Measurements from ENCODE around the gene KRTAP5-8. TPM values are rescaled to one million over a fixed set of nuclear protein-coding genes. Genes with fewer than 3 reads are reported as not detected.
"Not testable (repeated sequence)": the region's sequence is repeated elsewhere in the genome, so short reads cannot be mapped to it uniquely, and the experiment has no call there.

KRTAP5-8 gene
- total RNA-seq, 1 experiment from 2014 or later, result not detected

- intact Hi-C loops (cut with micrococcal nuclease; ENCODE audit: unreplicated experiment), result no loop called here
- no peaks in the 10 kb centered on the region for H3K27me3 ChIP-seq (replicated peaks; ENCODE audit: control insufficient read depth, insufficient read depth, low read length)
- H3K4me3 ChIP-seq (ENCODE audit: low read depth, low read length), result no peak overlapping the region
- Mint-ChIP-seq H3K36me3 (ENCODE audit: insufficient read depth, unreplicated experiment) (no peaks in the 10 kb centered on the region), H3K27ac (ENCODE audit: unreplicated experiment) (no peak overlapping the region), H3K27me3 (ENCODE audit: insufficient read depth, unreplicated experiment) (no peaks in the 10 kb centered on the region), H3K4me3 (ENCODE audit: unreplicated experiment) (no peak overlapping the region), H3K9me3 (ENCODE audit: unreplicated experiment) (peaks cover 10% of the 10 kb centered on the region), H3K4me1 (ENCODE audit: low read depth, unreplicated experiment) (peaks cover 22% of the 10 kb centered on the region)
- no peaks in the 10 kb centered on the region for H3K36me3 ChIP-seq (ENCODE audit: control insufficient read depth, insufficient read depth, low read length)
- no peak for TF ChIP-seq CTCF (IDR thresholded peaks at IDR 0.05; ENCODE audit: insufficient read depth in 1 of 2, low read depth in 1 of 2, low read length in 1 of 2, severe bottlenecking in 1 of 2, unreplicated experiment in 1 of 2)
- H3K9me3 ChIP-seq, result no peaks in the 10 kb centered on the region
- BruUV-seq (replicated peaks), result no TSS peak
- H3K4me1 ChIP-seq, result peaks cover 10% of the 10 kb centered on the region
- CTCF ChIA-PET, result no interaction called here
- POLR2A ChIA-PET, result no interaction called here
- DNase-seq, result no peak
Observed at GRCh38 chr11:71539017-71539416, 1.2 kb downstream of the KRTAP5-8 start.

- POLR2A ChIA-PET; intact Hi-C loops (cut with micrococcal nuclease; ENCODE audit: unreplicated experiment); CTCF ChIA-PET; H3K27me3 ChIP-seq (replicated peaks; ENCODE audit: control insufficient read depth, insufficient read depth, low read length); H3K27ac Mint-ChIP-seq (ENCODE audit: unreplicated experiment); H3K9me3 ChIP-seq; H3K4me3 Mint-ChIP-seq (ENCODE audit: unreplicated experiment); BruUV-seq (replicated peaks); DNase-seq; H3K4me3 ChIP-seq (ENCODE audit: low read depth, low read length); H3K36me3 Mint-ChIP-seq (ENCODE audit: insufficient read depth, unreplicated experiment); H3K36me3 ChIP-seq (ENCODE audit: control insufficient read depth, insufficient read depth, low read length); H3K27me3 Mint-ChIP-seq (ENCODE audit: insufficient read depth, unreplicated experiment): not testable (repeated sequence)
- H3K4me1 ChIP-seq, result peaks cover 13% of the 10 kb centered on the region
- Mint-ChIP-seq H3K4me1 (ENCODE audit: low read depth, unreplicated experiment) (peaks cover 16% of the 10 kb centered on the region), H3K9me3 (ENCODE audit: unreplicated experiment) (peaks cover 10% of the 10 kb centered on the region)
Observed at GRCh38 chr11:71539971-71540370, 2.1 kb downstream of the KRTAP5-8 start.

- Mint-ChIP-seq H3K4me1 (ENCODE audit: low read depth, unreplicated experiment) (peaks cover 15% of the 10 kb centered on the region), H3K9me3 (ENCODE audit: unreplicated experiment) (peaks cover 17% of the 10 kb centered on the region)
- DNase-seq; POLR2A ChIA-PET; H3K36me3 ChIP-seq (ENCODE audit: control insufficient read depth, insufficient read depth, low read length); H3K27me3 Mint-ChIP-seq (ENCODE audit: insufficient read depth, unreplicated experiment); BruUV-seq (replicated peaks); H3K4me3 Mint-ChIP-seq (ENCODE audit: unreplicated experiment); H3K4me3 ChIP-seq (ENCODE audit: low read depth, low read length); H3K27ac Mint-ChIP-seq (ENCODE audit: unreplicated experiment); H3K9me3 ChIP-seq; intact Hi-C loops (cut with micrococcal nuclease; ENCODE audit: unreplicated experiment); H3K27me3 ChIP-seq (replicated peaks; ENCODE audit: control insufficient read depth, insufficient read depth, low read length); H3K36me3 Mint-ChIP-seq (ENCODE audit: insufficient read depth, unreplicated experiment); CTCF ChIA-PET: not testable (repeated sequence)
- peaks cover 18% of the 10 kb centered on the region for H3K4me1 ChIP-seq
Observed at GRCh38 chr11:71540521-71541304, 2.9 kb downstream of the KRTAP5-8 start.

- peaks cover 19% of the 10 kb centered on the region for H3K4me1 Mint-ChIP-seq (ENCODE audit: low read depth, unreplicated experiment)
- no peak for DNase-seq
- no TSS peak for BruUV-seq (replicated peaks)
- no peaks in the 10 kb centered on the region for H3K27me3 Mint-ChIP-seq (ENCODE audit: insufficient read depth, unreplicated experiment)
- no peak for TF ChIP-seq CTCF (IDR thresholded peaks at IDR 0.05; ENCODE audit: insufficient read depth in 1 of 2, low read depth in 1 of 2, low read length in 1 of 2, severe bottlenecking in 1 of 2, unreplicated experiment in 1 of 2)
- peaks cover 5% of the 10 kb centered on the region; the same call in 1 of the 2 replicates for H3K9me3 ChIP-seq
- no peaks in the 10 kb centered on the region for H3K27me3 ChIP-seq (replicated peaks; ENCODE audit: control insufficient read depth, insufficient read depth, low read length)
- POLR2A ChIA-PET, result interaction anchor here (0.6 to 0.8 kb wide), 2 partner anchors 77 to 90 kb away, joined by 4 read pairs; no protein-coding TSS in a partner anchor
- no peaks in the 10 kb centered on the region for H3K36me3 ChIP-seq (ENCODE audit: control insufficient read depth, insufficient read depth, low read length)
- intact Hi-C loops (cut with micrococcal nuclease; ENCODE audit: unreplicated experiment), result no loop called here
- peaks cover 18% of the 10 kb centered on the region for H3K4me1 ChIP-seq
- no peak overlapping the region for H3K4me3 Mint-ChIP-seq (ENCODE audit: unreplicated experiment)
- CTCF ChIA-PET, result no interaction called here
- no peak overlapping the region for H3K4me3 ChIP-seq (ENCODE audit: low read depth, low read length)
- H3K9me3 Mint-ChIP-seq (ENCODE audit: unreplicated experiment), result peaks cover 28% of the 10 kb centered on the region
- H3K27ac Mint-ChIP-seq (ENCODE audit: unreplicated experiment), result no peak overlapping the region
- H3K36me3 Mint-ChIP-seq (ENCODE audit: insufficient read depth, unreplicated experiment), result no peaks in the 10 kb centered on the region
Observed at GRCh38 chr11:71542382-71542781, 4.6 kb downstream of the KRTAP5-8 start.
